ENCODE results near the gene CTIF. TPM values are rescaled to one million over a fixed set of nuclear protein-coding genes. Genes with fewer than 3 reads are reported as not detected.

Gene CTIF
- total and polyA plus RNA-seq, 4 experiments from 2014 or later = 5.2 to 6.5 TPM; not detected in 2

Small RNA genes within 50 kb of the gene (microRNA-seq; reads per million reads assigned to microRNA genes)
- gene MIR4743 (ENCODE audit: borderline microRNAs expressed, borderline number of aligned reads, borderline replicate concordance) = not detected

Other genes starting within 250 kb of the CTIF start
- not detected for gene ZBTB7C, start 129.6 kb upstream of the CTIF start, total RNA-seq
- under 1 TPM in 1 of 2 donors, not detected in 1; 0.23 TPM for gene ZBTB7C, start 129.6 kb upstream of the CTIF start, polyA plus RNA-seq

Measured in CD4-positive, alpha-beta memory T cell (primary cell).